ENCODE data around the gene LOXHD1.

Gene LOXHD1

GRCh38 chr18:46596119-46596518 lies 60.9 kb downstream of the LOXHD1 start:
- no peak overlapping the region for H3K27ac ChIP-seq (replicated peaks)
- no peak for DNase-seq (ENCODE audit: low read depth in 1 of 2, low spot score in 1 of 2)
- TF ChIP-seq CTCF (IDR thresholded peaks at IDR 0.05; ENCODE audit: insufficient read depth, low read length) (no peak), REST (IDR thresholded peaks at IDR 0.05; ENCODE audit: insufficient replicate concordance, low read depth) (no peak), POLR2AphosphoS5 (IDR thresholded peaks at IDR 0.05; ENCODE audit: low read depth) (no peak), SPI1 (IDR thresholded peaks at IDR 0.05; ENCODE audit: borderline replicate concordance, low read depth) (no peak), GABPA (IDR thresholded peaks at IDR 0.05; ENCODE audit: low read depth) (no peak)
- no peak overlapping the region for H3K4me3 ChIP-seq (replicated peaks; ENCODE audit: insufficient read depth, low read length)
- H3K27me3 ChIP-seq (ENCODE audit: insufficient read depth, poor library complexity, severe bottlenecking), result peaks cover 15% of the 10 kb centered on the region

DNA sequence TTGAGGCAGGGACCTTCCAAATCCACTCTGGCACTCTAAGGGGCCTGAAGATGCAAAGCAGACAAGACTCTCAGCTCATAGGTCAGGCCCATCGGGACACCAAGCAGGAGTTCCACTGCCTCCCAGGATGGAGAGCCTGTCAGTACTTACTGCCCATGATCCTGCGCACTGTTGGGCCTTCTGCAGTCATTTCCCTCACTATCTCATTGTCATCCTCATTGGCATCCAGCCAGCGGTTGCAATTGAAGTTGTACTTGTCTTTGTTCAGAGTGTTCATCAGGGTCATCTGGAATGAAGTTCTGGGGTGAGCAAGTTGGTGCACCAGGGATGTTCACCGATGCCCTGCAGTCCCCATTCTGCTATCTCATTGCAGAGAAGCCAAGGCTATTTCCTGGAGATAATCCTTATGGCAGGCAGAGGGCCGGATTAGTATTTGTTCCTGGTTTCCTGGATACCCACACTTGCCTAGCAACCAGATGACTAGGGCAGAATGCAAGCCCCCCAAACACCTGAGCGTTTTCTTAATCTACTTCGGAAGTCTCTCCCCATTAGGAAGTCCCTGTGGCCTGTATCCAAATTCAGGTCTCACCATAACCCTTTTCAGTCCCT lies 65.1 kb downstream of the LOXHD1 start:
- no peak overlapping the region for H3K27ac ChIP-seq (replicated peaks)
- TF ChIP-seq CTCF (IDR thresholded peaks at IDR 0.05; ENCODE audit: insufficient read depth, low read length), result no peak
- no peak for TF ChIP-seq REST (IDR thresholded peaks at IDR 0.05; ENCODE audit: insufficient replicate concordance, low read depth)
- TF ChIP-seq GABPA (IDR thresholded peaks at IDR 0.05; ENCODE audit: low read depth), result no peak
- no peak for TF ChIP-seq SPI1 (IDR thresholded peaks at IDR 0.05; ENCODE audit: borderline replicate concordance, low read depth)
- no peak for DNase-seq (ENCODE audit: low read depth in 1 of 2, low spot score in 1 of 2)
- no peak overlapping the region for H3K4me3 ChIP-seq (replicated peaks; ENCODE audit: insufficient read depth, low read length)
- peaks cover 12% of the 10 kb centered on the region for H3K27me3 ChIP-seq (ENCODE audit: insufficient read depth, poor library complexity, severe bottlenecking)

DNA sequence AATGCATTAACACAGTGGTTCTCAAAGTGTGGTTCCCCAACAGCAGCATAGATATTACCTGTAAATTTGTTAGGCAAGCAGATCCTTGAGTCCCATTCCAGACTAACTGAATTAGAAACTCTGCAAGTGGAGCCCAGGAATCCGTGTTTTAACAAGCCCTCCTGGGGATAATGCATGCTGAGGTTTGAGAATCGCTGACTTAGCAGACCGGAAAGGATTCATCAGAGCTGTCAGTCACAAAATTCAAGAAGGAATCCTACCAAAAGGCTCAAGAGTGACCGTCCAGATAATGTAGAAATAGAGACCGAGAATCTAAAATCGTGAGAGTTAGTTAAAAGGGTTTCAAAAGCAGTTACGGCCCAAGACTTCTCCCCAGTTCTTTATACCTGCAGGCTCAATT lies 66.9 kb downstream of the LOXHD1 start:
- Histone ChIP-seq H3K27me3 (ENCODE audit: insufficient read depth, poor library complexity, severe bottlenecking) (peaks cover 4% of the 10 kb centered on the region), H3K27ac (replicated peaks) (no peak overlapping the region)

More for the DNA sequence above, 66.9 kb downstream of the LOXHD1 start:
- no peak for DNase-seq (ENCODE audit: low read depth in 1 of 2, low spot score in 1 of 2)
- TF ChIP-seq GABPA (IDR thresholded peaks at IDR 0.05; ENCODE audit: low read depth) (no peak), CTCF (IDR thresholded peaks at IDR 0.05; ENCODE audit: insufficient read depth, low read length) (no peak), SPI1 (IDR thresholded peaks at IDR 0.05; ENCODE audit: borderline replicate concordance, low read depth) (no peak), REST (IDR thresholded peaks at IDR 0.05; ENCODE audit: insufficient replicate concordance, low read depth) (no peak), POLR2AphosphoS5 (IDR thresholded peaks at IDR 0.05; ENCODE audit: low read depth) (no peak)
- no peak overlapping the region for H3K4me3 ChIP-seq (replicated peaks; ENCODE audit: insufficient read depth, low read length)
